GM23338 (cell line): ENCODE data around the gene DDX31. TPM values are rescaled to one million over a fixed set of nuclear protein-coding genes. Genes with fewer than 3 reads are reported as not detected.
A peak's percentile ranks its signal among the peaks of the same experiment; 100 is the strongest.

Experiments used
- ATAC-seq: fragments of 200-7000 bp; cut with Tn5 transposase; 3 replicates; pipeline ENCODE4 v1.9.1; 2020
- DNase-seq: peaks from one replicate; pipeline ENCODE4 v3.0.0-alpha.2; 2015; ENCODE audit warnings: low spot score
- H2AFZ ChIP-seq: fragments of 200-600 bp; sonication (generic); 2 replicates; pipeline ENCODE4 v1.8.0; 2016; ENCODE audit warnings: antibody characterized with exemption, mild to moderate bottlenecking, moderate library complexity
- H3F3A ChIP-seq: fragments of 200-600 bp; sonication (generic); replicated peaks from 2 replicates; pipeline ENCODE4 v1.8.0; 2017; ENCODE audit warnings: antibody characterized with exemption, mixed run types, low read depth
- H3K27ac ChIP-seq: fragments of 200-600 bp; sonication (generic); 2 replicates; pipeline ENCODE4 v1.6.1; 2016; ENCODE audit warnings: low read depth
- H3K27me3 ChIP-seq: fragments of 200-600 bp; sonication (generic); 2 replicates; pipeline ENCODE4 v1.8.0; 2016; ENCODE audit warnings: mild to moderate bottlenecking, mixed run types, moderate library complexity; ENCODE audit not compliant: insufficient read depth
- H3K36me3 ChIP-seq: fragments of 200-600 bp; sonication (generic); 2 replicates; pipeline ENCODE4 v1.8.0; 2016; ENCODE audit warnings: mild to moderate bottlenecking; ENCODE audit not compliant: insufficient read depth
- H3K4me1 ChIP-seq: fragments of 200-600 bp; sonication (generic); 2 replicates; pipeline ENCODE4 v1.8.0; 2016; ENCODE audit warnings: mild to moderate bottlenecking, moderate library complexity; ENCODE audit not compliant: insufficient read depth
- H3K4me2 ChIP-seq: fragments of 200-600 bp; sonication (generic); 2 replicates; pipeline ENCODE4 v1.7.1; 2017; ENCODE audit warnings: mixed run types
- H3K4me3 ChIP-seq: fragments of 200-600 bp; sonication (generic); 2 replicates; pipeline ENCODE4 v1.6.1; 2016; ENCODE audit warnings: mixed run types
- H3K79me2 ChIP-seq: fragments of 200-600 bp; sonication (generic); replicated peaks from 2 replicates; pipeline ENCODE4 v1.8.0; 2017; ENCODE audit warnings: mild to moderate bottlenecking; ENCODE audit not compliant: insufficient read depth
- H3K9me2 ChIP-seq: fragments of 200-600 bp; sonication (generic); 2 replicates; pipeline ENCODE4 v1.8.0; 2017; ENCODE audit not compliant: insufficient read depth
- H4K20me1 ChIP-seq: fragments of 200-600 bp; sonication (generic); replicated peaks from 2 replicates; pipeline ENCODE4 v1.8.0; 2017; ENCODE audit warnings: mild to moderate bottlenecking; ENCODE audit not compliant: insufficient read depth
- H3K27ac Mint-ChIP-seq: 2 replicates; pipeline ENCODE4 v1.8.0; 2020; ENCODE audit warnings: inconsistent platforms, mild to moderate bottlenecking, moderate library complexity, mixed read lengths
- H3K27me3 Mint-ChIP-seq: 3 replicates; pipeline ENCODE4 v1.8.0; 2022; ENCODE audit warnings: low read depth, mild to moderate bottlenecking, moderate library complexity, mixed read lengths, inconsistent platforms; ENCODE audit not compliant: insufficient read depth, poor library complexity
- H3K36me3 Mint-ChIP-seq: 3 replicates; pipeline ENCODE4 v1.8.0; 2021; ENCODE audit warnings: low read depth, mild to moderate bottlenecking, inconsistent platforms, moderate library complexity, mixed read lengths
- H3K4me1 Mint-ChIP-seq: 3 replicates; pipeline ENCODE4 v1.8.0; 2020; ENCODE audit warnings: mild to moderate bottlenecking, inconsistent platforms, mixed read lengths
- H3K4me3 Mint-ChIP-seq: 3 replicates; pipeline ENCODE4 v1.8.0; 2021; ENCODE audit warnings: moderate library complexity, mild to moderate bottlenecking, inconsistent platforms, mixed read lengths
- H3K9me3 Mint-ChIP-seq: 3 replicates; pipeline ENCODE4 v1.8.0; 2020; ENCODE audit warnings: moderate library complexity, mild to moderate bottlenecking, inconsistent platforms, mixed read lengths
- CREB1 ChIP-seq: fragments of 250-450 bp; sonication (Bioruptor Pico); IDR thresholded peaks from 2 replicates; pipeline ENCODE4 v1.5.0; 2020; ENCODE audit warnings: low read depth, mild to moderate bottlenecking, moderate library complexity
- EZH2 ChIP-seq: fragments of 200-600 bp; sonication (generic); IDR thresholded peaks from one replicate; pipeline ENCODE4 v1.8.0; 2017; ENCODE audit warnings: antibody characterized with exemption, mild to moderate bottlenecking, low read depth; ENCODE audit not compliant: unreplicated experiment
- EZH2phosphoT487 ChIP-seq: fragments of 200-600 bp; sonication (generic); IDR thresholded peaks from one replicate; pipeline ENCODE4 v1.8.1; 2018; ENCODE audit warnings: antibody characterized with exemption; ENCODE audit not compliant: unreplicated experiment
- NANOG ChIP-seq: IDR thresholded peaks from 2 replicates; pipeline ENCODE4 v1.6.1; 2016; ENCODE audit warnings: antibody characterized with exemption, borderline replicate concordance
- POLR2AphosphoS5 ChIP-seq: IDR thresholded peaks from 2 replicates; pipeline ENCODE4 v1.6.1; 2016; ENCODE audit warnings: antibody characterized with exemption, low read depth
- ZNF114 ChIP-seq: fragments of 250-450 bp; sonication (Bioruptor Pico); IDR thresholded peaks from 2 replicates; pipeline ENCODE4 v1.5.0; 2020; ENCODE audit warnings: mild to moderate bottlenecking, moderate library complexity
- polyA plus RNA-seq: library from polyadenylated mRNA; unstranded; fragments of >200 nt; fragmentation: Nextera tagmentation; extraction: Ambion mirVana; gene quantifications from 2 replicates; pipeline ENCODE4 v1.2.1, GENCODE V29; 2016
- total RNA-seq: library from RNA; depleted of rRNA; stranded (reverse); fragments of >200 nt; shearing (Covaris generic); gene quantifications from 2 replicates; pipeline ENCODE4 v1.2.3, GENCODE V29; 2014
- TF ChIP-seq, protein P1 (sequence below): IDR thresholded peaks from one replicate; pipeline ENCODE4 v1.6.1; 2018; ENCODE audit warnings: antibody characterized with exemption; ENCODE audit not compliant: unreplicated experiment
- TF ChIP-seq, protein P2 (sequence below), 2 experiments: fragments of 200-600 bp in 1 of 2; sonication (generic) in 1 of 2; conservative IDR thresholded peaks; 2 replicates each; pipeline versions ENCODE4 v1.5.1 to v1.6.1; 2016 to 2017; ENCODE audit warnings: antibody characterized with exemption in 2 of 2, low read depth in 2 of 2, mild to moderate bottlenecking in 2 of 2, moderate library complexity in 1 of 2
- TF ChIP-seq, protein P3 (sequence below): fragments of 250-450 bp; sonication (Bioruptor Pico); IDR thresholded peaks from 2 replicates; pipeline ENCODE4 v1.5.0; 2020; ENCODE audit warnings: mild to moderate bottlenecking, moderate library complexity

The DDX31 gene
- total and polyA plus RNA-seq, 2 experiments from 2014 or later: 14.8 to 23.5 TPM

DNA sequence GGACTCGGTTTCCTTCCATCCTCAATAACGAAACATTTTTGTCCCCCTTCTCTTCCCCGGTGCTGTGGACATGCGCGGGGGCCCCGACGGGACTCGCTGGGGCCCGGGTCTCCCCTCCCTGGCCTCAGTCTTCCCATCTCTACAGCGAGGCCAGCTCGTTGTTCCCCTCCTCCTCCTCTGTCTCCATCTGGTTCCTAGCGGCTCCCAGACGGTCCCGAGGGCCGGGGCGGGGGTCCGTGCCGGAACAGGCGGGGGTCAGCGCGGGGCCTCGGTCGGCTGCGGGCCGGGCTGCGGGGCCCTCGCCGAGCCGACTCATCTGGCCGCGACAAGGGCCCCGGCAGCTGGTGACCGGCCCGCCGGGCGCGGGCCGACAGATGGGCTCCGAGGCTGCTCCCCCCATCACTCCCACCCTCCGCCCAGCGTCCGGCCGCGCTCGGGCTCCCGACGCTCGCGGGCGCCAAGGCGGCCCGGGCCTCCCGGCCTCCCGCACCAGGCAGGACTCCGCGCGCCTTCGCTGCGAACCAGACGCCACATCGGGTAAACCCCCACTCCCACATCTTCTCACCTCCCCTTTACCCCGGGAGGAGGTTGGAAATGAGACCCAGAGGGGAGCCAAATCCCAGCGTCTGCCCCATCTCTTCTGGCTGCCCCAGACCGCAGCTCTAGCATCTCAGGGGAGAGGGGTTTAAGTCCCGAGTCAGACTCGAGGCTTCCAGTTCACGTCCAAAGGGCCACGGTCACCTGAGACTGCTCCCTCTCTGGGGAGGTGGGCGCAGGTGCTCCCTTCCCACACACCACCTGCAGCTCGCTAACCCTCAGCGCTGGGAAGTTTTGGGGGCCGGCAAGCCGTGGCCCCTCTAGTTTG lies 79.2 kb downstream of the DDX31 start:
- Histone ChIP-seq H2AFZ (peak overlapping the region; percentile 14; the same call in 1 of the 2 replicates), H4K20me1 (peaks cover 4% of the 10 kb centered on the region; the same call in 1 of the 2 replicates), H3K36me3 (no peaks in the 10 kb centered on the region), H3F3A (0 out of 2 replicates have a peak, but pooled peaks cover 13% of the 10 kb centered on the region), H3K27me3 (peaks cover 82% of the 10 kb centered on the region), H3K4me3 (peak overlapping the region; percentile 58), H3K4me1 (peaks cover 44% of the 10 kb centered on the region), H3K27ac (no peak overlapping the region), H3K4me2 (peak overlapping the region; percentile 80), H3K9me2 (no peaks in the 10 kb centered on the region), H3K79me2 (no peaks in the 10 kb centered on the region)
- H3K27ac Mint-ChIP-seq: no peak overlapping the region
- H3K9me3 Mint-ChIP-seq: no peaks in the 10 kb centered on the region
- peaks cover 75% of the 10 kb centered on the region for H3K27me3 Mint-ChIP-seq
- peak; percentile 52 for DNase-seq
- peak; percentile 10 for ATAC-seq
- peaks cover 44% of the 10 kb centered on the region for H3K4me1 Mint-ChIP-seq
- H3K4me3 Mint-ChIP-seq: peak overlapping the region; percentile 66
- H3K36me3 Mint-ChIP-seq: peaks cover 15% of the 10 kb centered on the region
- TF ChIP-seq EZH2phosphoT487 (peak; percentile 72), EZH2 (peak; percentile 83), ZNF114 (CRISPR knock-in tag) (no peak)

DNA sequence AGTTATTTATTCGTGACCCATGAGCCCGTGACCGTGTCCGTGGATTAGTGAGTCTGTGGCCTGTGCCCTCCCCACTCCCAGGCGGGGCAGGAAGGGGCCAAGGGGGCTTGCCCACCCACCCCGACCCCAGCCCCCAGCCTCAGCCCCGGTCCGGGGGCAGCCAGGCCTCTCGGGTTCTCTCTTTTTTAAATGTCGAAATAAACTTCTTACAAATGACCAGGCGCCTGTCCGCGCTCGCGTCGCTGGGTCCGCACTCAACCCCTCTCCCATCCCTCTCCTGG lies 79.8 kb downstream of the DDX31 start:
- peaks cover 81% of the 10 kb centered on the region for H3K27me3 Mint-ChIP-seq
- H3K27me3 ChIP-seq: peaks cover 88% of the 10 kb centered on the region
- H3K4me1 ChIP-seq: peaks cover 49% of the 10 kb centered on the region
- no peaks in the 10 kb centered on the region for H3K79me2 ChIP-seq
- H3F3A ChIP-seq: 0 out of 2 replicates have a peak, but pooled peaks cover 14% of the 10 kb centered on the region
- peak overlapping the region; percentile 80 for H3K4me2 ChIP-seq
- peak; percentile 40 for DNase-seq
- H2AFZ ChIP-seq: peak overlapping the region; percentile 14; the same call in 1 of the 2 replicates
- H3K4me3 Mint-ChIP-seq: peak overlapping the region; percentile 61
- H3K36me3 Mint-ChIP-seq: peaks cover 14% of the 10 kb centered on the region
- no peaks in the 10 kb centered on the region for H3K36me3 ChIP-seq
- peak overlapping the region; percentile 58 for H3K4me3 ChIP-seq
- no peak for ATAC-seq
- no peaks in the 10 kb centered on the region for H3K9me3 Mint-ChIP-seq
- no peak overlapping the region for H3K27ac ChIP-seq
- H3K27ac Mint-ChIP-seq: no peak overlapping the region
- peaks cover 9% of the 10 kb centered on the region; the same call in 1 of the 2 replicates for H4K20me1 ChIP-seq
- H3K4me1 Mint-ChIP-seq: peaks cover 50% of the 10 kb centered on the region
- H3K9me2 ChIP-seq: no peaks in the 10 kb centered on the region
- TF ChIP-seq, protein P1, sequence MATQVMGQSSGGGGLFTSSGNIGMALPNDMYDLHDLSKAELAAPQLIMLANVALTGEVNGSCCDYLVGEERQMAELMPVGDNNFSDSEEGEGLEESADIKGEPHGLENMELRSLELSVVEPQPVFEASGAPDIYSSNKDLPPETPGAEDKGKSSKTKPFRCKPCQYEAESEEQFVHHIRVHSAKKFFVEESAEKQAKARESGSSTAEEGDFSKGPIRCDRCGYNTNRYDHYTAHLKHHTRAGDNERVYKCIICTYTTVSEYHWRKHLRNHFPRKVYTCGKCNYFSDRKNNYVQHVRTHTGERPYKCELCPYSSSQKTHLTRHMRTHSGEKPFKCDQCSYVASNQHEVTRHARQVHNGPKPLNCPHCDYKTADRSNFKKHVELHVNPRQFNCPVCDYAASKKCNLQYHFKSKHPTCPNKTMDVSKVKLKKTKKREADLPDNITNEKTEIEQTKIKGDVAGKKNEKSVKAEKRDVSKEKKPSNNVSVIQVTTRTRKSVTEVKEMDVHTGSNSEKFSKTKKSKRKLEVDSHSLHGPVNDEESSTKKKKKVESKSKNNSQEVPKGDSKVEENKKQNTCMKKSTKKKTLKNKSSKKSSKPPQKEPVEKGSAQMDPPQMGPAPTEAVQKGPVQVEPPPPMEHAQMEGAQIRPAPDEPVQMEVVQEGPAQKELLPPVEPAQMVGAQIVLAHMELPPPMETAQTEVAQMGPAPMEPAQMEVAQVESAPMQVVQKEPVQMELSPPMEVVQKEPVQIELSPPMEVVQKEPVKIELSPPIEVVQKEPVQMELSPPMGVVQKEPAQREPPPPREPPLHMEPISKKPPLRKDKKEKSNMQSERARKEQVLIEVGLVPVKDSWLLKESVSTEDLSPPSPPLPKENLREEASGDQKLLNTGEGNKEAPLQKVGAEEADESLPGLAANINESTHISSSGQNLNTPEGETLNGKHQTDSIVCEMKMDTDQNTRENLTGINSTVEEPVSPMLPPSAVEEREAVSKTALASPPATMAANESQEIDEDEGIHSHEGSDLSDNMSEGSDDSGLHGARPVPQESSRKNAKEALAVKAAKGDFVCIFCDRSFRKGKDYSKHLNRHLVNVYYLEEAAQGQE: no peak
- no peak for TF ChIP-seq POLR2AphosphoS5
- TF ChIP-seq ZNF114 (CRISPR knock-in tag): no peak
- no peak for TF ChIP-seq CREB1 (CRISPR knock-in tag)
- TF ChIP-seq, protein P2, sequence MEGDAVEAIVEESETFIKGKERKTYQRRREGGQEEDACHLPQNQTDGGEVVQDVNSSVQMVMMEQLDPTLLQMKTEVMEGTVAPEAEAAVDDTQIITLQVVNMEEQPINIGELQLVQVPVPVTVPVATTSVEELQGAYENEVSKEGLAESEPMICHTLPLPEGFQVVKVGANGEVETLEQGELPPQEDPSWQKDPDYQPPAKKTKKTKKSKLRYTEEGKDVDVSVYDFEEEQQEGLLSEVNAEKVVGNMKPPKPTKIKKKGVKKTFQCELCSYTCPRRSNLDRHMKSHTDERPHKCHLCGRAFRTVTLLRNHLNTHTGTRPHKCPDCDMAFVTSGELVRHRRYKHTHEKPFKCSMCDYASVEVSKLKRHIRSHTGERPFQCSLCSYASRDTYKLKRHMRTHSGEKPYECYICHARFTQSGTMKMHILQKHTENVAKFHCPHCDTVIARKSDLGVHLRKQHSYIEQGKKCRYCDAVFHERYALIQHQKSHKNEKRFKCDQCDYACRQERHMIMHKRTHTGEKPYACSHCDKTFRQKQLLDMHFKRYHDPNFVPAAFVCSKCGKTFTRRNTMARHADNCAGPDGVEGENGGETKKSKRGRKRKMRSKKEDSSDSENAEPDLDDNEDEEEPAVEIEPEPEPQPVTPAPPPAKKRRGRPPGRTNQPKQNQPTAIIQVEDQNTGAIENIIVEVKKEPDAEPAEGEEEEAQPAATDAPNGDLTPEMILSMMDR (conservative IDR thresholded peaks at IDR 0.05; ENCODE audit: low read depth in 2 of 2): no peak
- TF ChIP-seq, protein P3, sequence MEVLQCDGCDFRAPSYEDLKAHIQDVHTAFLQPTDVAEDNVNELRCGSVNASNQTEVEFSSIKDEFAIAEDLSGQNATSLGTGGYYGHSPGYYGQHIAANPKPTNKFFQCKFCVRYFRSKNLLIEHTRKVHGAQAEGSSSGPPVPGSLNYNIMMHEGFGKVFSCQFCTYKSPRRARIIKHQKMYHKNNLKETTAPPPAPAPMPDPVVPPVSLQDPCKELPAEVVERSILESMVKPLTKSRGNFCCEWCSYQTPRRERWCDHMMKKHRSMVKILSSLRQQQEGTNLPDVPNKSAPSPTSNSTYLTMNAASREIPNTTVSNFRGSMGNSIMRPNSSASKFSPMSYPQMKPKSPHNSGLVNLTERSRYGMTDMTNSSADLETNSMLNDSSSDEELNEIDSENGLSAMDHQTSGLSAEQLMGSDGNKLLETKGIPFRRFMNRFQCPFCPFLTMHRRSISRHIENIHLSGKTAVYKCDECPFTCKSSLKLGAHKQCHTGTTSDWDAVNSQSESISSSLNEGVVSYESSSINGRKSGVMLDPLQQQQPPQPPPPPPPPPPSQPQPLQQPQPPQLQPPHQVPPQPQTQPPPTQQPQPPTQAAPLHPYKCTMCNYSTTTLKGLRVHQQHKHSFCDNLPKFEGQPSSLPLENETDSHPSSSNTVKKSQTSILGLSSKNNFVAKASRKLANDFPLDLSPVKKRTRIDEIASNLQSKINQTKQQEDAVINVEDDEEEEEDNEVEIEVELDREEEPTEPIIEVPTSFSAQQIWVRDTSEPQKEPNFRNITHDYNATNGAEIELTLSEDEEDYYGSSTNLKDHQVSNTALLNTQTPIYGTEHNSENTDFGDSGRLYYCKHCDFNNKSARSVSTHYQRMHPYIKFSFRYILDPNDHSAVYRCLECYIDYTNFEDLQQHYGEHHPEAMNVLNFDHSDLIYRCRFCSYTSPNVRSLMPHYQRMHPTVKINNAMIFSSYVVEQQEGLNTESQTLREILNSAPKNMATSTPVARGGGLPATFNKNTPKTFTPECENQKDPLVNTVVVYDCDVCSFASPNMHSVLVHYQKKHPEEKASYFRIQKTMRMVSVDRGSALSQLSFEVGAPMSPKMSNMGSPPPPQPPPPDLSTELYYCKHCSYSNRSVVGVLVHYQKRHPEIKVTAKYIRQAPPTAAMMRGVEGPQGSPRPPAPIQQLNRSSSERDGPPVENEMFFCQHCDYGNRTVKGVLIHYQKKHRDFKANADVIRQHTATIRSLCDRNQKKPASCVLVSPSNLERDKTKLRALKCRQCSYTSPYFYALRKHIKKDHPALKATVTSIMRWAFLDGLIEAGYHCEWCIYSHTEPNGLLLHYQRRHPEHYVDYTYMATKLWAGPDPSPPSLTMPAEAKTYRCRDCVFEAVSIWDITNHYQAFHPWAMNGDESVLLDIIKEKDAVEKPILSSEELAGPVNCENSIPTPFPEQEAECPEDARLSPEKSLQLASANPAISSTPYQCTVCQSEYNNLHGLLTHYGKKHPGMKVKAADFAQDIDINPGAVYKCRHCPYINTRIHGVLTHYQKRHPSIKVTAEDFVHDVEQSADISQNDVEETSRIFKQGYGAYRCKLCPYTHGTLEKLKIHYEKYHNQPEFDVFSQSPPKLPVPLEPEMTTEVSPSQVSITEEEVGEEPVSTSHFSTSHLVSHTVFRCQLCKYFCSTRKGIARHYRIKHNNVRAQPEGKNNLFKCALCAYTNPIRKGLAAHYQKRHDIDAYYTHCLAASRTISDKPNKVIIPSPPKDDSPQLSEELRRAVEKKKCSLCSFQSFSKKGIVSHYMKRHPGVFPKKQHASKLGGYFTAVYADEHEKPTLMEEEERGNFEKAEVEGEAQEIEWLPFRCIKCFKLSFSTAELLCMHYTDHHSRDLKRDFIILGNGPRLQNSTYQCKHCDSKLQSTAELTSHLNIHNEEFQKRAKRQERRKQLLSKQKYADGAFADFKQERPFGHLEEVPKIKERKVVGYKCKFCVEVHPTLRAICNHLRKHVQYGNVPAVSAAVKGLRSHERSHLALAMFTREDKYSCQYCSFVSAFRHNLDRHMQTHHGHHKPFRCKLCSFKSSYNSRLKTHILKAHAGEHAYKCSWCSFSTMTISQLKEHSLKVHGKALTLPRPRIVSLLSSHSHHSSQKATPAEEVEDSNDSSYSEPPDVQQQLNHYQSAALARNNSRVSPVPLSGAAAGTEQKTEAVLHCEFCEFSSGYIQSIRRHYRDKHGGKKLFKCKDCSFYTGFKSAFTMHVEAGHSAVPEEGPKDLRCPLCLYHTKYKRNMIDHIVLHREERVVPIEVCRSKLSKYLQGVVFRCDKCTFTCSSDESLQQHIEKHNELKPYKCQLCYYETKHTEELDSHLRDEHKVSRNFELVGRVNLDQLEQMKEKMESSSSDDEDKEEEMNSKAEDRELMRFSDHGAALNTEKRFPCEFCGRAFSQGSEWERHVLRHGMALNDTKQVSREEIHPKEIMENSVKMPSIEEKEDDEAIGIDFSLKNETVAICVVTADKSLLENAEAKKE (CRISPR knock-in tag): no peak
- TF ChIP-seq NANOG: no peak
- no peak for TF ChIP-seq EZH2
